Mesenchymal stem cell (in vitro differentiated cells and primary cell): ENCODE results near the gene ASAP2.

Experiments
- DNase-seq: peaks from one replicate; pipeline ENCODE4 v3.0.0-alpha.2; 2013
- H2AFZ ChIP-seq: one replicate; pipeline ENCODE4 v1.6.1; 2013; ENCODE audit warnings: low read depth, mild to moderate bottlenecking, control low read depth, inconsistent platforms, low read length, moderate library complexity
- H2AK5ac ChIP-seq: 2 replicates; pipeline ENCODE4 v1.6.1; 2013; ENCODE audit warnings: low read length, moderate library complexity, mild to moderate bottlenecking, inconsistent platforms; ENCODE audit not compliant: severe bottlenecking
- H2BK120ac ChIP-seq: one replicate; pipeline ENCODE4 v1.6.1; 2013; ENCODE audit warnings: low read depth, mild to moderate bottlenecking, inconsistent platforms, low read length, moderate library complexity
- H2BK12ac ChIP-seq, 2 experiments: one replicate each; pipeline ENCODE4 v1.6.1; 2013; ENCODE audit warnings: inconsistent platforms in 2 of 2, low read length in 2 of 2, mild to moderate bottlenecking in 2 of 2, moderate library complexity in 2 of 2, control low read depth in 1 of 2
- H2BK15ac ChIP-seq: one replicate; pipeline ENCODE4 v1.6.1; 2013; ENCODE audit warnings: mild to moderate bottlenecking, low read depth, inconsistent platforms; ENCODE audit not compliant: poor library complexity, severe bottlenecking
- H2BK5ac ChIP-seq: 2 replicates; pipeline ENCODE4 v1.6.1; 2013; ENCODE audit warnings: low read depth, mild to moderate bottlenecking, low read length, control low read depth, inconsistent platforms; ENCODE audit not compliant: poor library complexity, severe bottlenecking
- H3K14ac ChIP-seq, 2 experiments: one replicate each; pipeline ENCODE4 v1.6.1; 2013; ENCODE audit warnings: inconsistent platforms in 2 of 2, low read length in 2 of 2, control low read depth in 1 of 2, mild to moderate bottlenecking in 1 of 2, moderate library complexity in 1 of 2
- H3K18ac ChIP-seq, 2 experiments: one replicate each; pipeline ENCODE4 v1.6.1; 2013; ENCODE audit warnings: inconsistent platforms in 2 of 2, low read length in 2 of 2, control low read depth in 1 of 2, low read depth in 1 of 2, mild to moderate bottlenecking in 1 of 2
- H3K23ac ChIP-seq, 2 experiments: one replicate each; pipeline ENCODE4 v1.6.1; 2013; ENCODE audit warnings: inconsistent platforms in 2 of 2, low read length in 2 of 2, mild to moderate bottlenecking in 2 of 2, moderate library complexity in 2 of 2, control low read depth in 1 of 2
- H3K27ac ChIP-seq: 2 replicates; pipeline ENCODE4 v1.5.1; 2013; ENCODE audit warnings: mild to moderate bottlenecking, moderate library complexity, low read length, control low read depth, inconsistent platforms; ENCODE audit not compliant: poor library complexity, severe bottlenecking
- H3K27me3 ChIP-seq, 2 experiments: 2 replicates each; pipeline versions ENCODE4 v1.6.1 to v1.7.0; 2013; ENCODE audit warnings: low read length in 2 of 2, mild to moderate bottlenecking in 2 of 2, moderate library complexity in 2 of 2, control low read depth in 1 of 2, inconsistent platforms in 1 of 2; ENCODE audit not compliant: control insufficient read depth in 1 of 2, insufficient read depth in 1 of 2
- H3K36me3 ChIP-seq, 2 experiments: 2 replicates each; pipeline versions ENCODE4 v1.6.1 to v1.7.0; 2013; ENCODE audit warnings: low read length in 2 of 2, control low read depth in 1 of 2, inconsistent platforms in 1 of 2, low read depth in 1 of 2, mild to moderate bottlenecking in 1 of 2; ENCODE audit not compliant: insufficient read depth in 2 of 2, control insufficient read depth in 1 of 2
- H3K4ac ChIP-seq, 2 experiments: one replicate each; pipeline ENCODE4 v1.6.1; 2013; ENCODE audit warnings: inconsistent platforms in 2 of 2, low read length in 2 of 2, mild to moderate bottlenecking in 2 of 2, moderate library complexity in 2 of 2, control low read depth in 1 of 2, low read depth in 1 of 2
- H3K4me1 ChIP-seq: 2 replicates; pipeline ENCODE4 v1.6.1; 2013; ENCODE audit warnings: low read depth, low read length, control low read depth; ENCODE audit not compliant: control insufficient read depth, insufficient read depth
- H3K4me2 ChIP-seq: 2 replicates; pipeline ENCODE4 v1.6.1; 2013; ENCODE audit warnings: low read length, mild to moderate bottlenecking, inconsistent platforms; ENCODE audit not compliant: poor library complexity, severe bottlenecking
- H3K4me3 ChIP-seq, 2 experiments: 2 replicates each; pipeline versions ENCODE4 v1.5.1 to v1.7.0; 2013; ENCODE audit warnings: low read length in 2 of 2, mild to moderate bottlenecking in 2 of 2, control low read depth in 1 of 2, low read depth in 1 of 2; ENCODE audit not compliant: insufficient read depth in 1 of 2
- H3K79me1 ChIP-seq: replicated peaks from 2 replicates; pipeline ENCODE4 v1.6.1; 2013; ENCODE audit warnings: mild to moderate bottlenecking, control low read depth, low read length, inconsistent platforms; ENCODE audit not compliant: poor library complexity, severe bottlenecking
- H3K9ac ChIP-seq: 2 replicates; pipeline ENCODE4 v1.7.0; 2013; ENCODE audit warnings: mild to moderate bottlenecking, low read length, moderate library complexity
- H3K9me3 ChIP-seq: 2 replicates; pipeline ENCODE4 v1.7.0; 2013; ENCODE audit warnings: mild to moderate bottlenecking, low read length; ENCODE audit not compliant: control insufficient read depth
- H4K8ac ChIP-seq: one replicate; pipeline ENCODE4 v1.6.1; 2013; ENCODE audit warnings: inconsistent platforms, mild to moderate bottlenecking, low read length, moderate library complexity
- H4K91ac ChIP-seq: one replicate; pipeline ENCODE4 v1.6.1; 2013; ENCODE audit warnings: mild to moderate bottlenecking, low read length, inconsistent platforms
- WGBS: methylation state at CpG from one replicate; pipeline ENCODE4 v1.1.7; 2013; ENCODE audit warnings: mixed read lengths; 5-methylcytosine and 5-hydroxymethylcytosine counted together

ASAP2 gene

DNA sequence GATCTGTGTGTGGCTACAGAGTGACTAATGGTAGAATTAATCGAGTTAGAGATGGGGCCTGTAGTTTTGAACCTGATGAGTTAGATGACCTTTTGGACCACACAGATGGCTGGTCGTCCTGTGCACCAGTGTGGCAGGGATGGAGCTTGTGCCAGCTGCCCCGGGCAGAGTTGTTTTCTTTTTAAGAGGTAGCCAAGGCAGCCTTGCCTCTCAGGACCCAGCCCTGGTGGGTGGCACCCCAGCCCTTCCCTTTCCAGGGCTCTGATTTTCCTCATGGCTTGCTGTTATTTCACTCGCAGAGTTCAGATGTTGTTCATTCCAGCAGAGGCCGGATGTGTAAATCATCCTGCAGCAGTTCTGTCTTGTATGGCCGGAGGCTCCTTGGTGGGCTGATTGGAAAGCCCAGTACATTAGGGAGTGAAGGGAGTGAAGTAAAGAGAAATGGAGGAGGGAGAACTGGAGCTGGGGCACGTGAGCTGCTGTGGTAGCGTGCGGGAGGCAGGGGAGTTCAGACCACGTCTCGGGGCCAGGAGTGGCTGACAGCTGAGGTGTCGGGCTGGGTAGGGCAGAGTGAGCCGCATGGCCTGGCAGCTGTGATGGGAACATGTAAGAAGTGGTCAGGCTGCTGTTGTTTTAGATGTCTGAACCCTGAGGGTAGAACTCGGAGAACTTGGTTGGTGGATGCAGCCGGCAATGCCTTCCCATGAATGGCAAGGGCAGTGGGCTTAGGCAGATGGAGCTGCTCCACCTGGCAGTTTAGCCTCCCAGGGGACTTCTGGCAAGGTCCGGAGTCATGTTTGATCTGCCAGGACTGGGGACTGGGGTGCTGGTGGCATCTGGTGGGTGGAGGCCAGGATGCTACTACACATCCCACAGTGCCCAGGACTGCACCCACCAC lies 28.8 kb downstream of the ASAP2 start:
- Histone ChIP-seq H4K91ac (peak overlapping the region; percentile 98), H3K27me3 (no peaks in the 10 kb centered on the region), H3K4ac (peak overlapping the region; percentile 73 to 98), H2AK5ac (peak overlapping the region; percentile 76), H2BK15ac (peak overlapping the region; percentile 95), H2BK12ac (peak overlapping the region; percentile 96 to 100), H3K14ac (peak overlapping the region in 1 of 2 experiments; percentile 84), H3K4me2 (peak overlapping the region; percentile 17), H4K8ac (peak overlapping the region; percentile 88), H2BK5ac (peak overlapping the region; percentile 80), H3K9me3 (no peaks in the 10 kb centered on the region), H3K79me1 (peaks cover 15% of the 10 kb centered on the region), H3K4me3 (peak overlapping the region in 1 of 2 experiments; percentile 39), H3K9ac (peak overlapping the region; percentile 79), H2BK120ac (peak overlapping the region; percentile 98), H3K36me3 (no peaks in the 10 kb centered on the region), H2AFZ (no peak overlapping the region), H3K27ac (peak overlapping the region; percentile 94), H3K23ac (peak overlapping the region in 1 of 2 experiments; percentile 54), H3K18ac (peak overlapping the region; percentile 97 to 99), H3K4me1 (peaks cover 42% of the 10 kb centered on the region)
- WGBS = 20% methylated on average over 15 of the region's 16 CpGs
- peak; percentile 91 for DNase-seq

DNA sequence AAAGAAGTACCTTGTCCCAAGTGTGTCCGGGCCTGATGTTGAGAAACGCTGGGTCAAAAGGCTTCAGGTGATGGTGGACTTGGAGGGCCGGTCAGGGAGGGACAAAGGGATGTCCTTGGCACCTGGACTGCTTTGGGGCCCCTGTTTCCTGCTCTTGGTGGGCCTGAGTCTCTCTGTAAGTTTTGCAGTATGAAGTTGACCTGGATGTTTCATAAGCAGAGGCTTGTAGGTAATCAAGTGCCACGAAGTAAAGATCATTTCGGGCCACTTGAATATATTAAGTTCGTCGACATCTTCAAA lies 29.4 kb downstream of the ASAP2 start:
- no peak overlapping the region for H2AFZ ChIP-seq
- peak overlapping the region in 1 of 2 experiments; percentile 54 for H3K23ac ChIP-seq
- no peaks in the 10 kb centered on the region for H3K27me3 ChIP-seq
- H3K18ac ChIP-seq = peak overlapping the region; percentile 97 to 99
- no peaks in the 10 kb centered on the region for H3K36me3 ChIP-seq
- peaks cover 15% of the 10 kb centered on the region for H3K79me1 ChIP-seq
- peak overlapping the region in 1 of 2 experiments; percentile 84 for H3K14ac ChIP-seq
- no peak overlapping the region for H2BK5ac ChIP-seq
- peak overlapping the region; percentile 62 for H2AK5ac ChIP-seq
- peak overlapping the region; percentile 79 for H3K9ac ChIP-seq
- peak overlapping the region; percentile 96 to 100 for H2BK12ac ChIP-seq
- peak overlapping the region; percentile 94 for H3K27ac ChIP-seq
- peak overlapping the region; percentile 95 for H2BK15ac ChIP-seq
- no peaks in the 10 kb centered on the region for H3K9me3 ChIP-seq
- DNase-seq = no peak
- H3K4ac ChIP-seq = peak overlapping the region; percentile 73 to 98
- peaks cover 39% of the 10 kb centered on the region for H3K4me1 ChIP-seq
- H4K91ac ChIP-seq = peak overlapping the region; percentile 98
- peak overlapping the region; percentile 86 for H4K8ac ChIP-seq
- peak overlapping the region; percentile 98 for H2BK120ac ChIP-seq
- no peak overlapping the region for H3K4me2 ChIP-seq
- no peak overlapping the region for H3K4me3 ChIP-seq
- WGBS = 94% methylated on average over 4 of the region's 7 CpGs

DNA sequence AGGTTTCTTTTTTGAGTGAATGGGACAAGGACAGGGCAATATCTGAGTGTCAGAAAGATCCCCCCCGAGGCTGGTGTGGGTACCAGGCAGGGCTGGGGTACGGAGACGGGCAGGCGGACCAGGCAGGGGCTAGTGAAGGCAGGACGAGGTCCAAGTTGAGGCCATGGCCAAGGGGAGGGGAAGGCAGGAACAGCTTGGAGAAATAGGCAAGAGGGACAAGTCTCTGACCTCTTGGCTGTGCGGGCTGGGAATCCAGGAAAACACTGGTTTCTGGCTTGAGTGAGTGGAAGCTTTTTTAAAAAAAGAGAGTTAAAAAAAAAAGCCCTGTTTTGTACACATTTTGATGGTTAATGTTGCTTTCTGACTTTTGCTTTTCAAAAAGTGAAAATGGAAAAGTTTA lies 30.3 kb downstream of the ASAP2 start:
- Histone ChIP-seq H3K9ac (peak overlapping the region; percentile 79), H3K18ac (peak overlapping the region; percentile 49 to 99), H2AFZ (no peak overlapping the region), H3K9me3 (no peaks in the 10 kb centered on the region), H3K27me3 (no peaks in the 10 kb centered on the region), H3K79me1 (peaks cover 20% of the 10 kb centered on the region), H2AK5ac (peak overlapping the region; percentile 51), H3K14ac (peak overlapping the region in 1 of 2 experiments; percentile 14), H3K27ac (no peak overlapping the region), H4K8ac (peak overlapping the region; percentile 66), H3K4ac (peak overlapping the region; percentile 16 to 99), H2BK5ac (no peak overlapping the region), H3K4me2 (no peak overlapping the region), H2BK15ac (peak overlapping the region; percentile 30), H3K4me1 (peaks cover 30% of the 10 kb centered on the region), H4K91ac (peak overlapping the region; percentile 87), H3K4me3 (peak overlapping the region in 1 of 2 experiments; percentile 61), H2BK120ac (peak overlapping the region; percentile 83), H3K36me3 (no peaks in the 10 kb centered on the region), H3K23ac (no peak overlapping the region), H2BK12ac (peak overlapping the region; percentile 29 to 100)
- no peak for DNase-seq
- 84% methylated on average over 6 of the region's 6 CpGs for WGBS

DNA sequence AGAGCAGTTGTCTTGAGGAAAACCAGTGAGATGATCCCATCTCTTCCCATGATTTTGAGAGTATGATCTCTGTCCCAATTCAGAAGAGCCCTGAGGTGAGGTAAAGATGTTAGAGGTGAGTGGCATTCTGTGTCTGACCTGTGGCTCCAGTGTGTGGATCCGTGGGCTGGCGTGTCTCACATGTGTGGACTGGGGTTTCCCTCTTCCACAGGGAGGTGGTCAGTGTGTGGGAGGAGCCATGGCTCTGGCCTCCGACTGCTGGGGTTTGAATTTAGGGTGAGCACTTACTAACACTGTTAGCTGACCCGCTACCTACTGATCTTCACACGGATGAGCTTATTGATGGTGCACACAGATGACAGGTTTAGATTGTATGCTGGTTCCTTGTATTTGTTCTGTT lies 31.2 kb downstream of the ASAP2 start:
- Histone ChIP-seq H3K4me3 (no peak overlapping the region), H3K18ac (peak overlapping the region; percentile 55 to 67), H3K79me1 (peaks cover 20% of the 10 kb centered on the region), H3K27me3 (no peaks in the 10 kb centered on the region), H4K8ac (peak overlapping the region; percentile 45), H3K4ac (no peak overlapping the region), H2AFZ (no peak overlapping the region), H3K27ac (no peak overlapping the region), H4K91ac (peak overlapping the region; percentile 79), H3K36me3 (no peaks in the 10 kb centered on the region), H3K23ac (no peak overlapping the region), H3K9ac (no peak overlapping the region), H2BK120ac (peak overlapping the region; percentile 67), H2AK5ac (no peak overlapping the region), H3K9me3 (no peaks in the 10 kb centered on the region), H3K14ac (peak overlapping the region in 1 of 2 experiments; percentile 6), H2BK5ac (no peak overlapping the region), H2BK12ac (peak overlapping the region; percentile 27 to 83), H2BK15ac (peak overlapping the region; percentile 85), H3K4me1 (peaks cover 26% of the 10 kb centered on the region), H3K4me2 (no peak overlapping the region)
- WGBS = over 99% methylated on average over 5 of the region's 5 CpGs
- DNase-seq = no peak
